Osteocyte (in vitro differentiated cells): ENCODE data around the gene SCN8A. TPM values are rescaled to one million over a fixed set of nuclear protein-coding genes. Genes with fewer than 3 reads are reported as not detected.
"Not testable (repeated sequence)": the region's sequence is repeated elsewhere in the genome, so short reads cannot be mapped to it uniquely, and the experiment has no call there.

Experiments
- DNase-seq: peaks from one replicate; pipeline ENCODE4 v3.0.0; 2021; ENCODE audit warnings: mixed read lengths; ENCODE audit not compliant: unreplicated experiment; ENCODE audit errors: extremely low spot score
- H3K27ac Mint-ChIP-seq: one replicate; pipeline ENCODE4 v1.8.0; 2021; ENCODE audit warnings: mild to moderate bottlenecking, mixed read lengths; ENCODE audit not compliant: unreplicated experiment
- H3K27me3 Mint-ChIP-seq: one replicate; pipeline ENCODE4 v1.8.0; 2021; ENCODE audit warnings: mixed read lengths; ENCODE audit not compliant: unreplicated experiment
- H3K36me3 Mint-ChIP-seq: one replicate; pipeline ENCODE4 v1.8.0; 2021; ENCODE audit warnings: mixed read lengths; ENCODE audit not compliant: unreplicated experiment
- H3K4me1 Mint-ChIP-seq: one replicate; pipeline ENCODE4 v1.8.0; 2021; ENCODE audit warnings: mixed read lengths; ENCODE audit not compliant: unreplicated experiment
- H3K4me3 Mint-ChIP-seq: one replicate; pipeline ENCODE4 v1.8.0; 2021; ENCODE audit warnings: mild to moderate bottlenecking, moderate library complexity, mixed read lengths; ENCODE audit not compliant: unreplicated experiment
- H3K9me3 Mint-ChIP-seq: one replicate; pipeline ENCODE4 v1.8.0; 2021; ENCODE audit warnings: mixed read lengths; ENCODE audit not compliant: unreplicated experiment
- CTCF ChIP-seq: fragments of 200-600 bp; sonication (generic); IDR thresholded peaks from 2 replicates; pipeline ENCODE4 v1.5.0; 2021; ENCODE audit warnings: antibody characterized with exemption, mild to moderate bottlenecking, moderate library complexity
- total RNA-seq: library from RNA; stranded (reverse); gene quantifications from 2 replicates; pipeline ENCODE4 v1.2.1, GENCODE V29; 2021

SCN8A gene
- total RNA-seq, 1 donor from 2014 or later = 1.5 TPM

DNA sequence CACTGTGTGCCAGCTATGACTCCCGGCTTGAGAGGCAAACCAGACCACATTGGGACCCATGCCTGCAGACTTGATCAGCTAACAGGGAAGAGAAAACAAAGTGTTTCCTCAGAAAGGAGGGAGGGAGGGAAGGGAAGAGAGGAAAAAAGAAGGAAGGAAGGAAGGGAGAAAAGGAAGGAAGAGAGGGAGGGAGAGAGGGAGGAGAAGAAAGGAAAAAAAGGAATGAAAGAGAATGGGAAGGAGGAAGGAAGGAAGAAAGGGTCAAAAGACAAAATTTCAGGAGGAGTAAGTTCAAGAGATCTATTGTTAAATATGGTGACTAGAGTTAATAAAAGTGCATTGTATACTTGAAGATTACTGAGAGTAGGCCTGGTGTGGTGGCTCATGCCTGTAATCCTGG lies 238.6 kb downstream of the SCN8A start:
- Mint-ChIP-seq H3K9me3 (no peaks in the 10 kb centered on the region), H3K27ac (no peak overlapping the region), H3K4me3 (no peak overlapping the region), H3K36me3 (no peaks in the 10 kb centered on the region), H3K4me1 (no peaks in the 10 kb centered on the region), H3K27me3 (peaks cover 38% of the 10 kb centered on the region)
- no peak for TF ChIP-seq CTCF
- DNase-seq = no peak

DNA sequence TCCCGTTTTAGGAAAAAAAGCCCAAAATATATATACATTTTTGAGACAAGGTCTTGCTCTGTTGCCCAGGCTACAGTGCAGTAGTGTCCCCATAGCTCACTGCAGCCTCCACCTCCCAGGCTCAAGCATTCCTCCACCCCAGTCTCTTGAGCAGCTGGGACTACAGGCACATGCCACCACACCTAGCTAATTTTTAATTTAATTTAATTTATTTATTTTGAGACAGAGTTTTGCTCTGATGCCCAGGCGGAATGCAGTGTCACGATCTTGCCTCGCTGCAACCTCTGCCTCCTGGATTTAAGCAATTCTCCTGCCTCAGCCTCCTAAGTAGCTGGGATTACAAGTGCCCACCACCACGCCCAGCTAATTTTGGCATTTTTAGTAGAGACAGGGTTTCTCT lies 240.8 kb downstream of the SCN8A start:
- H3K4me1 Mint-ChIP-seq, H3K27ac Mint-ChIP-seq, H3K4me3 Mint-ChIP-seq, H3K36me3 Mint-ChIP-seq, DNase-seq, H3K9me3 Mint-ChIP-seq: not testable (repeated sequence)
- H3K27me3 Mint-ChIP-seq = peaks cover 46% of the 10 kb centered on the region

DNA sequence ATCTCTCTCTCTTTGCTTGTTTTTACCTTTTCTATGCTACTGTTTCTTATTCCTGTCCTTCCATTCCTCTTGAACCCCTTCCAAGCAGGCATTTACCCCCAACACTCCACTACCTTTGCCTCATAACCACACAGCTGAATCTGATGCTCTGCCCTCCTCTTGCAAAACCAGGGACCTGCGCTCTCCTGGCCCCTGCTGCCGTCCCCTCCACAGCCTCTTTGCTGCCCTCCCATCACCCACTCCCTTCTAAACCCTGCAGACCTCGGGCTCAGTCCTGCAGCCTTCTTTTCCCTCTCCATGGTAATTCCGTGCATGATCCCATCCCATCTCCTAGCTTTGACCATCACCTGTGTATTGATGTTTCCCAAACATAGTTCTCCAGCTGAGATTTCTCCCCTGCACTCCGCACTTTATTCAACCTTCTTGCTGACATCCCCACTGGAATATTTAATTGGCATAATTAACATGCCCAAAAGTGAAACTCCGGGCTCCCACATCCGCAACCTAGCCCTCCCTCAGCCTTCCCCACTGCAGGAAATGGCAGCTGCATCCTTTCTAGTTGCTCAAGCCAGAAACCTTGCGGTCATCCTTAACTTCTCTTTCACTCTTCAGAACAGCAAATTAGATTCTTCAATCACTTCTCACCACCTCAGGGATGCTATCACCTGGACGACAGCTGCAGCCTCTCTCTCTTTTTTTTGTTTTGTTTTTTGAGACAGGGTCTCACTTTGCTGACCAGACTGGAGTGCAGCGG lies 241.5 kb downstream of the SCN8A start:
- no peak for DNase-seq
- Mint-ChIP-seq H3K4me1 (no peaks in the 10 kb centered on the region), H3K27me3 (peaks cover 53% of the 10 kb centered on the region), H3K4me3 (no peak overlapping the region), H3K36me3 (no peaks in the 10 kb centered on the region), H3K27ac (no peak overlapping the region), H3K9me3 (no peaks in the 10 kb centered on the region)
- no peak for TF ChIP-seq CTCF

DNA sequence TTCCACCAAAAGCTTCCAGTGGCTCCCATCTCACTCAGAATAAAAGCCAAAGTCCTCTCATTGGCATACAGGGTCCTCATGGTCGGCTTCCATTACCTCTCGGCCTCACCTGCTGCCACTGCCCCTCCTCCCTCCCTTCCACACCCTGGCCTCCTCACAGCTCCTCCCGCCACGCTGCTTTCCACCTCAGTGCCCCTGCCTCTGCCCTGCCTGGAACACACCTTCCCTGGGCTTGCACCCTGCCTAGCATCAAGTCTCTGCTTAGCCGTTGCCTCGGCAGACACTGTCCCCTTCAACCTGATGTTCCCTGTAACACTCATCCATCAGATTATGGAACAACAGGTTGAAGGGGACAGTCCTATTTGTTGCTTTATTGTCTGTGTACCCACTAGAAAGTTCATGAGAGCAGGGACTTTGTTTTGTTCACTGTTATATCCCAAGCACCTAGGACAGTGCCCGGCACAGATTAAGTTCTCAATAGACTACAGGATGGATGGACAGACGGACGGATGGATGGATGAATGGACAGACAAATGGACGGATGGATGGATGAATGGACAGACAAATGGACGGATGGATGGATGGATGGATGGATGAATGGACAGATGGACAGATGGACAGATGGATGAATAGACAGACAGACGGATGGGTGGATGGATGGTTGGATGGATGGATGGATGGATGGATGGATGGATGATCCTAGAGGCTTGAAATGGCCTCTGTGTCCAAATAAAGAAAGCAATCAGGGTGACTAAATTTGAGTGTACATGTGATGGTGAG lies 242.6 kb downstream of the SCN8A start:
- Mint-ChIP-seq H3K4me1 (no peaks in the 10 kb centered on the region), H3K27ac (no peak overlapping the region), H3K9me3 (no peaks in the 10 kb centered on the region), H3K36me3 (no peaks in the 10 kb centered on the region), H3K4me3 (no peak overlapping the region), H3K27me3 (peaks cover 64% of the 10 kb centered on the region)
- no peak for TF ChIP-seq CTCF
- no peak for DNase-seq

DNA sequence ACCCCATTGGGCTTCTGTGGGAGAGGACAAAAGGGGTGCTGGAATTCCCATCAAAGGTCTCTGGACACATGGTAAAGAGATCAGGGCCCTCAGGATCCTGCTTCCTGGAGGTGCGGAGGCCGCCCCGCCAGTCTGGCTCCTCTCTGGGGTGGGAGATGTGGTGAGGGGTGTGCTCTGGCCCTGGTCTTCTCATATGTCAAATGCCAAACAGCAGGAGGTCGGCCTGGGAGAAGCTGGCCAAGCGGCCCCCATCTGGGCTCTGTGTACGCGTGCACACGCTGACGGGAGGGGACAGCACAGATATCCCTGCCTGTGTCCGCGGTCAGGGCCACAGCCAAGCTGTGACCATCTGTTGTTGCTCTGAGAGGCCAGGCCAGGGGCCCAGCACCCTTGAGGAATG lies 243.4 kb downstream of the SCN8A start:
- Mint-ChIP-seq H3K27me3 (peaks cover 70% of the 10 kb centered on the region), H3K4me3 (no peak overlapping the region), H3K9me3 (no peaks in the 10 kb centered on the region), H3K27ac (no peak overlapping the region), H3K4me1 (no peaks in the 10 kb centered on the region), H3K36me3 (no peaks in the 10 kb centered on the region)
- TF ChIP-seq CTCF = no peak
- no peak for DNase-seq
